Spleen (tissue), 11 donors: ENCODE data around the gene ABTB2. TPM values are rescaled to one million over a fixed set of nuclear protein-coding genes. Genes with fewer than 3 reads are reported as not detected.

Experiments used
- DNase-seq: peaks from one replicate; pipeline ENCODE4 v3.0.0-alpha.2; 2020
- H3K27ac ChIP-seq, 8 donors: fragments of 200-600 bp; sonication (generic) in 7 of 8; 1 replicate in 4 of 8; 2 replicates in 4 of 8; pipeline versions ENCODE4 v1.5.0 to v1.8.0; 2016 to 2021; ENCODE audit warnings: inconsistent platforms in 4 of 8, mild to moderate bottlenecking in 4 of 8, moderate library complexity in 1 of 8
- H3K27me3 ChIP-seq, 7 donors: fragments of 200-600 bp; sonication (generic) in 6 of 7; replicated peaks in 1 of 7; 1 replicate in 4 of 7; 2 replicates in 3 of 7; pipeline versions ENCODE4 v1.5.0 to v1.8.0; 2016 to 2021; ENCODE audit warnings: inconsistent platforms in 3 of 7, mild to moderate bottlenecking in 1 of 7
- H3K36me3 ChIP-seq, 6 donors: fragments of 200-600 bp; sonication (generic) in 5 of 6; 1 replicate in 4 of 6; 2 replicates in 2 of 6; pipeline versions ENCODE4 v1.5.0 to v1.8.0; 2016 to 2021; ENCODE audit warnings: inconsistent platforms in 2 of 6
- H3K4me1 ChIP-seq, 6 donors: fragments of 200-600 bp; sonication (generic) in 5 of 6; 1 replicate in 3 of 6; 2 replicates in 3 of 6; pipeline versions ENCODE4 v1.5.0 to v1.8.0; 2016 to 2021; ENCODE audit warnings: inconsistent platforms in 3 of 6
- H3K4me3 ChIP-seq, 8 donors: fragments of 200-600 bp; sonication (generic) in 7 of 8; 1 replicate in 4 of 8; 2 replicates in 4 of 8; pipeline versions ENCODE4 v1.5.0 to v1.8.0; 2016 to 2021; ENCODE audit warnings: inconsistent platforms in 4 of 8, mild to moderate bottlenecking in 4 of 8, moderate library complexity in 2 of 8
- H3K9me3 ChIP-seq, 8 donors: fragments of 200-600 bp; sonication (generic) in 7 of 8; 1 replicate in 4 of 8; 2 replicates in 4 of 8; pipeline versions ENCODE4 v1.5.0 to v1.8.0; 2016 to 2021; ENCODE audit warnings: inconsistent platforms in 4 of 8
- POLR2A ChIP-seq, 3 donors: fragments of 450-650 bp; IDR thresholded peaks; one replicate each; pipeline ENCODE4 v1.5.1; 2017; ENCODE audit warnings: antibody characterized with exemption in 3 of 3, mild to moderate bottlenecking in 1 of 3
- POLR2AphosphoS5 ChIP-seq, 3 donors: sonication (generic); formaldehyde crosslinking; IDR thresholded peaks; one replicate each; pipeline ENCODE4 v1.5.1; 2017; ENCODE audit warnings: antibody characterized with exemption in 3 of 3
- whole genome bisulfite sequencing, 5 donors: extraction: QIAGEN DNeasy Blood & Tissue Kit in 3 of 5; methylation state at CpG; one replicate each; pipeline versions ENCODE4 v1.1.5 to v1.1.7; 2013 to 2018; 5-methylcytosine and 5-hydroxymethylcytosine counted together
- intact Hi-C: fragments of 100-400 bp; cut with DNase I; formaldehyde crosslinking; loops from one replicate; pipeline ENCODE4 v1.15.0; 2023; ENCODE audit warnings: low total_unique reads
- polyA plus RNA-seq, 3 donors: library from polyadenylated mRNA; stranded (reverse); fragments of 200-250 nt; gene quantifications; one replicate each; pipeline ENCODE4 v1.2.1, GENCODE V29; 2013
- total RNA-seq, 7 donors: library from RNA; depleted of rRNA in 3 of 7; stranded (reverse); fragments of >200 nt in 3 of 7; fragmentation: NEBNext Ultra II Directional in 4 of 7; extraction: Animal tissue kit (Norgen Biotek cat#: 25700) in 4 of 7; gene quantifications; one replicate each; pipeline versions ENCODE4 v1.1.0 to v1.2.1, GENCODE V29; 2016 to 2021
- TF ChIP-seq, protein P1 (sequence below), 11 experiments: fragments of 200-600 bp in 7 of 11; fragments of 450-650 bp in 4 of 11; sonication (generic) in 4 of 11; IDR thresholded peaks in 8 of 11; conservative IDR thresholded peaks in 3 of 11; 1 replicate in 7 of 11; 2 replicates in 4 of 11; pipeline versions ENCODE4 v1.4.0 to v1.8.0; 2016 to 2021; ENCODE audit warnings: antibody characterized with exemption in 11 of 11, inconsistent platforms in 4 of 11, mild to moderate bottlenecking in 1 of 11
- donor health status: healthy with polysubstance abuse.
- donor health status: DM: no; HTN: no; CAD: no; lungs with moderate emphysema.
- donor health status: DM: no; HTN: no; CAD: no.
- donor health status: Bipolar disorder and iron deficiency.
- donor health status: healthy.
- donor health status: DM: no; HTN: no; CAD: no.
- donor health status: DM: yes; HTN: yes; CAD: no.

ABTB2 gene
- total and polyA plus RNA-seq, 10 donors, result 0.41 to 2.9 (median 1.7) TPM

GRCh38 chr11:34300026-34300925 lies 57.5 kb downstream of the ABTB2 start:
- Histone ChIP-seq H3K9me3 (no peaks in the 10 kb centered on the region), H3K4me1 (peaks cover 0 to 14% (median 0%) of the 10 kb centered on the region in 6 donors), H3K4me3 (no peak overlapping the region), H3K27ac (peak overlapping the region in 2 of 8 donors; percentile 31 to 38), H3K36me3 (no peaks in the 10 kb centered on the region), H3K27me3 (no peaks in the 10 kb centered on the region)
- intact Hi-C loops, result no loop called here
- 68 to 74% (median 72%) methylated on average over 11 of the region's 11 CpGs for WGBS, 5 donors
- no peak for TF ChIP-seq POLR2A (IDR thresholded peaks at IDR 0.05)
- TF ChIP-seq POLR2AphosphoS5 (IDR thresholded peaks at IDR 0.05), result no peak
- TF ChIP-seq, protein P1, sequence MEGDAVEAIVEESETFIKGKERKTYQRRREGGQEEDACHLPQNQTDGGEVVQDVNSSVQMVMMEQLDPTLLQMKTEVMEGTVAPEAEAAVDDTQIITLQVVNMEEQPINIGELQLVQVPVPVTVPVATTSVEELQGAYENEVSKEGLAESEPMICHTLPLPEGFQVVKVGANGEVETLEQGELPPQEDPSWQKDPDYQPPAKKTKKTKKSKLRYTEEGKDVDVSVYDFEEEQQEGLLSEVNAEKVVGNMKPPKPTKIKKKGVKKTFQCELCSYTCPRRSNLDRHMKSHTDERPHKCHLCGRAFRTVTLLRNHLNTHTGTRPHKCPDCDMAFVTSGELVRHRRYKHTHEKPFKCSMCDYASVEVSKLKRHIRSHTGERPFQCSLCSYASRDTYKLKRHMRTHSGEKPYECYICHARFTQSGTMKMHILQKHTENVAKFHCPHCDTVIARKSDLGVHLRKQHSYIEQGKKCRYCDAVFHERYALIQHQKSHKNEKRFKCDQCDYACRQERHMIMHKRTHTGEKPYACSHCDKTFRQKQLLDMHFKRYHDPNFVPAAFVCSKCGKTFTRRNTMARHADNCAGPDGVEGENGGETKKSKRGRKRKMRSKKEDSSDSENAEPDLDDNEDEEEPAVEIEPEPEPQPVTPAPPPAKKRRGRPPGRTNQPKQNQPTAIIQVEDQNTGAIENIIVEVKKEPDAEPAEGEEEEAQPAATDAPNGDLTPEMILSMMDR (IDR thresholded peaks at IDR 0.05 in 8 of 11, conservative IDR thresholded peaks at IDR 0.05 in 3 of 11), result no peak
- no peak for DNase-seq

- DNase-seq, result no peak
- WGBS, 5 donors, result 82 to 93% (median 87%) methylated on average over 11 of the region's 11 CpGs
- TF ChIP-seq POLR2A (IDR thresholded peaks at IDR 0.05), result no peak
- TF ChIP-seq, protein P1 (IDR thresholded peaks at IDR 0.05 in 8 of 11, conservative IDR thresholded peaks at IDR 0.05 in 3 of 11), result no peak
- no peak for TF ChIP-seq POLR2AphosphoS5 (IDR thresholded peaks at IDR 0.05)
These were observed 58.4 kb downstream of the ABTB2 start for GRCh38 chr11:34299284-34299972.

DNA sequence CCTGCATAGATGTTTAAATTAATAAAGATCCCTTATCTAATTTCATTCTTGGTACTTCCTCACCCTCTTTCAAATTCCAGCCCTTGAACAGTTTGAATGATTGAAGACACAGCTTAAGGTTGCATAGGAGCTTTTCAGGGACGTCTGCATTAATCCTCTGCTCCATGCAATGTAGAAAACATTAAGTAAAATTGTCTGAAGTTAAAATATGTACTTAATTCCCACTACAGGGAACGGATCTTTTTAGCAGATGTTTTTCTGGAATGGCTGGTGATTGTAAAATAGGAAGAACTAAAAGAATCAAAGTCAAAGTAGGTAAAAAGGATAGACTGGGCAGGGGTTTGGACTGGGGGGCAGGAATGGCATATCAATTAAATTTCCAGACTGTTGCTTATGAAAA lies 58.9 kb downstream of the ABTB2 start:
- Histone ChIP-seq H3K9me3 (no peaks in the 10 kb centered on the region), H3K27ac (no peak overlapping the region), H3K4me3 (no peak overlapping the region), H3K36me3 (no peaks in the 10 kb centered on the region), H3K4me1 (peaks cover 0 to 14% (median 0%) of the 10 kb centered on the region in 6 donors), H3K27me3 (no peaks in the 10 kb centered on the region)
- TF ChIP-seq, protein P1 (IDR thresholded peaks at IDR 0.05 in 8 of 11, conservative IDR thresholded peaks at IDR 0.05 in 3 of 11), result no peak
- TF ChIP-seq POLR2AphosphoS5 (IDR thresholded peaks at IDR 0.05) (no peak), POLR2A (IDR thresholded peaks at IDR 0.05) (no peak)
- intact Hi-C loops, result no loop called here
- 80 to 92% (median 85%) methylated on average over 2 of the region's 2 CpGs for WGBS, 5 donors
- DNase-seq, result no peak

More at GRCh38 chr11:34299284-34299972, 58.4 kb downstream of the ABTB2 start:
- no peaks in the 10 kb centered on the region for H3K36me3 ChIP-seq
- H3K4me3 ChIP-seq, result no peak overlapping the region
- no peaks in the 10 kb centered on the region for H3K27me3 ChIP-seq
- intact Hi-C loops, result no loop called here
- no peaks in the 10 kb centered on the region for H3K9me3 ChIP-seq
- H3K4me1 ChIP-seq, result peaks cover 0 to 14% (median 0%) of the 10 kb centered on the region in 6 donors
- no peak overlapping the region for H3K27ac ChIP-seq

DNA sequence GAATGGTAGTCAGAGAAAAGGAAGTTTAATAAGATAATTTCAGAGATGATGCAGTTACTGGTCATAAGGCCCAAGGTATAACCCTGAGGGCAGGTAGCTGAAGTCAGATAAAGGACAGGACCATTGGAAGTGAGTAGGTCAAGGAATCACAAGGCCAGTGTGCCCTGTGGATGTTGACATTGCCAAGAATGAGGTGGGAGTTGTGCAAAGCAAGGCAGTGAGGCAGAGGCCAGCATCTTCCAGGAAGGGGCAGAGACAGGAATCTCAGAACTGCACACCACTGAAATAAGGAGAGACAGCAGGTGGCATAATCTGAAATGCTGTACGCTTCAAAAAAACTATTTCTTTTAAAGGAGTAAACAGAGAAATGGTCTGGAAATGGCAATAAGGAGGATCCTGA lies 61.4 kb downstream of the ABTB2 start:
- DNase-seq, result no peak
- intact Hi-C loops, result no loop called here
- no peaks in the 10 kb centered on the region for H3K9me3 ChIP-seq
- WGBS, 5 donors, result 83 to 90% (median 89%) methylated on average over 1 of the region's 1 CpG
- no peaks in the 10 kb centered on the region for H3K27me3 ChIP-seq
- H3K27ac ChIP-seq, result no peak overlapping the region
- no peak for TF ChIP-seq POLR2A (IDR thresholded peaks at IDR 0.05)
- TF ChIP-seq, protein P1 (IDR thresholded peaks at IDR 0.05 in 8 of 11, conservative IDR thresholded peaks at IDR 0.05 in 3 of 11), result no peak
- no peak for TF ChIP-seq POLR2AphosphoS5 (IDR thresholded peaks at IDR 0.05)
- H3K4me1 ChIP-seq, result peaks cover 0 to 14% (median 0%) of the 10 kb centered on the region in 6 donors
- no peaks in the 10 kb centered on the region for H3K36me3 ChIP-seq
- no peak overlapping the region for H3K4me3 ChIP-seq
